ENCODE results near the gene ADAMTS13.

ADAMTS13 gene

GRCh38 chr9:133420392-133420827 is 1.8 kb upstream of the ADAMTS13 start:
- no peak overlapping the region for H3K27ac ChIP-seq
- no peak for DNase-seq (ENCODE audit: low read depth, low spot score)

DNA sequence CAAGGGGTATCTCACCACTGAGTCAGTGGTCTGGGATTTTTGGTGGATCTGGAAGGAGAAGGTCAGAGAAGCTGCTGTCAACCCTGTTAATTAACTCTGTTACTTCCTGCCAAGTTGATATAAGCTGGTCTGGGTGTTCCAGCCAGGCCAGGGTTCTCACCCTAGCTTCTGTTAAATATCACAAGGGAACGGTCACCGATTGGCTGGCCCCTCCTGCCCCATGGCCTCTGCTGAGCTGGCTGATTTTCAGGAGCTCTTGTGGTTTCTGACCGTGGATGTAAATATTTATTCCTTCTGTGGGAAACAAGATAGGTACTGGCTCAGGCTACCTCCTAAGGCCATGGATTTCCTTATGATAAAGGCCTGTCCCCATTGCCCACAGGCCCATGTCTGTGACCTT is 1.0 kb downstream of the ADAMTS13 start:
- H3K27ac ChIP-seq, result no peak overlapping the region
- DNase-seq (ENCODE audit: low read depth, low spot score), result no peak

DNA sequence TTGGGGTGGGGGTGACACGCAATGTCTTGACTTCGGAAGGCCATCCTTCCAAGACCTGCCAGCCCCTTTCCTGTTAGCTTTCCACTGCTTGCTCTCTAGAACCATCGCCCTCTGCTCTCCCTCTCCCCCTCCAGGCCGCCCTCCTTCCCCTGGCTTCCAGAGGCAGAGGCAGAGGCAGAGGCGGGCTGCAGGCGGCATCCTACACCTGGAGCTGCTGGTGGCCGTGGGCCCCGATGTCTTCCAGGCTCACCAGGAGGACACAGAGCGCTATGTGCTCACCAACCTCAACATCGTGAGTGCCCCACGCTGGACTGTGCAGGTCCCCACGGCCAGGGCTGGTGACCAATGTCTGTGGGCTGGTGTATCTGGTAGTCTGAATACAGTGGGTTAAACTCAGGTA is 2.0 kb downstream of the ADAMTS13 start:
- H3K27ac ChIP-seq, result no peak overlapping the region
- DNase-seq (ENCODE audit: low read depth, low spot score), result no peak

GRCh38 chr9:133425049-133425632 is 3.0 kb downstream of the ADAMTS13 start:
- DNase-seq (ENCODE audit: low read depth, low spot score), result no peak
- H3K27ac ChIP-seq, result no peak overlapping the region

GRCh38 chr9:133426011-133426410 is 3.8 kb downstream of the ADAMTS13 start:
- no peak for DNase-seq (ENCODE audit: low read depth, low spot score)
- H3K27ac ChIP-seq, result no peak overlapping the region

GRCh38 chr9:133427658-133428348 is 5.6 kb downstream of the ADAMTS13 start:
- H3K27ac ChIP-seq, result no peak overlapping the region
- DNase-seq (ENCODE audit: low read depth, low spot score), result no peak

DNA sequence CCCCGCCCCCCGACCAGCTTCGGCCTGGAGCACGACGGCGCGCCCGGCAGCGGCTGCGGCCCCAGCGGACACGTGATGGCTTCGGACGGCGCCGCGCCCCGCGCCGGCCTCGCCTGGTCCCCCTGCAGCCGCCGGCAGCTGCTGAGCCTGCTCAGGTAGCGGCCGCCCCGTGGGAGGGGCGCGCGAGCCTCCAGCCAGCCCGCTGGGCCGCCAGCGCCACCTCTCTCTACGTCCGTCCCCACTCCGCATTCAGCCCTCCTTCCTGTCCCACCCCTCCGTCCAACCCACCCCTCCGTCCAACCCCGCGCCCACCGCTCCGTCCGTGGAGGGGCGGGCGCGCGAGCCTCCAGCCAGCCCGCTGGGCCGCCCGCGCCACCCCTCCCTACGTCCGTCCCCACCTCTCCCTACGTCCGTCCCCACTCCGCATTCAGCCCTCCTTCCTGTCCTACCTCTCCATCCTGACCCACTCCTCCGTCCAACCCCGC is 6.5 kb downstream of the ADAMTS13 start:
- H3K27ac ChIP-seq, result no peak overlapping the region
- no peak for DNase-seq (ENCODE audit: low read depth, low spot score)

- H3K27ac ChIP-seq, result no peak overlapping the region
- no peak for DNase-seq (ENCODE audit: low read depth, low spot score)
Observed at GRCh38 chr9:133429214-133429613, 7.0 kb downstream of the ADAMTS13 start.

DNA sequence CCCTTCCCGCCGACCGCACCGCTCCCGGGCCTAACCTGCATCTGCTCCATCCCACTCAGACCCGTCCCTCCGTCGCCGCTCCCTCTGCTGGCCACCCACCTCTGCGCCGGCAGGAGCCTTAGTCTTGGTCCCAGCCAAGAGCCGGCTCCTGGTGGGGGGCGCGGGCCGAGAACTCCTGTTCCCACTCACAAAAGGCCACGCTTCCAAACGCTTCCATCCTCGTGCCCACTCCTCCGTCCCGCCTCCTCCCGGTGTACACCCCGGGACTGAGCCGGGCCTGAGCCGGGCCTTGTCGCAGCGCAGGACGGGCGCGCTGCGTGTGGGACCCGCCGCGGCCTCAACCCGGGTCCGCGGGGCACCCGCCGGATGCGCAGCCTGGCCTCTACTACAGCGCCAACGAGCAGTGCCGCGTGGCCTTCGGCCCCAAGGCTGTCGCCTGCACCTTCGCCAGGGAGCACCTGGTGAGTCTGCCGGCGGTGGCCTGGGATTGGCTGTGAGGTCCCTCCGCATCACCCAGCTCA is 7.5 kb downstream of the ADAMTS13 start:
- H3K27ac ChIP-seq, result no peak overlapping the region
- no peak for DNase-seq (ENCODE audit: low read depth, low spot score)

- no peak for DNase-seq (ENCODE audit: low read depth, low spot score)
- H3K27ac ChIP-seq, result no peak overlapping the region
Observed at GRCh38 chr9:133430244-133430643, 8.1 kb downstream of the ADAMTS13 start.

DNA sequence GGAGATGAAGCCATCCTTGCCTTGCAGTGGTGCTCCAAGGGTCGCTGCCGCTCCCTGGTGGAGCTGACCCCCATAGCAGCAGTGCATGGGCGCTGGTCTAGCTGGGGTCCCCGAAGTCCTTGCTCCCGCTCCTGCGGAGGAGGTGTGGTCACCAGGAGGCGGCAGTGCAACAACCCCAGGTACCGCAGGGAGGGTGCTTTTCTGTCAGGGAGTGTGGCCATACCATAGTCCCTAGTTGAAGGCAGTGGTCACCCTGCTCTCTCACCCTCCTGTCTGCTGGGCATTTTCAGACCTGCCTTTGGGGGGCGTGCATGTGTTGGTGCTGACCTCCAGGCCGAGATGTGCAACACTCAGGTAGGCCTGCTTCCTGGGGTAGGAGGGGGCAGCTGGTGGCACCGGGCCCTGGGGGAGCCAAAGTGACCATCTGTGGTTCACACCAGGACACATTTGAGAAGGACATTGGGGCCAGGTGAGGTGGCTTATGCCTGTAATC is 11.2 kb downstream of the ADAMTS13 start:
- no peak for DNase-seq (ENCODE audit: low read depth, low spot score)
- no peak overlapping the region for H3K27ac ChIP-seq

GRCh38 chr9:133436681-133437080 is 14.5 kb downstream of the ADAMTS13 start:
- no peak overlapping the region for H3K27ac ChIP-seq

DNA sequence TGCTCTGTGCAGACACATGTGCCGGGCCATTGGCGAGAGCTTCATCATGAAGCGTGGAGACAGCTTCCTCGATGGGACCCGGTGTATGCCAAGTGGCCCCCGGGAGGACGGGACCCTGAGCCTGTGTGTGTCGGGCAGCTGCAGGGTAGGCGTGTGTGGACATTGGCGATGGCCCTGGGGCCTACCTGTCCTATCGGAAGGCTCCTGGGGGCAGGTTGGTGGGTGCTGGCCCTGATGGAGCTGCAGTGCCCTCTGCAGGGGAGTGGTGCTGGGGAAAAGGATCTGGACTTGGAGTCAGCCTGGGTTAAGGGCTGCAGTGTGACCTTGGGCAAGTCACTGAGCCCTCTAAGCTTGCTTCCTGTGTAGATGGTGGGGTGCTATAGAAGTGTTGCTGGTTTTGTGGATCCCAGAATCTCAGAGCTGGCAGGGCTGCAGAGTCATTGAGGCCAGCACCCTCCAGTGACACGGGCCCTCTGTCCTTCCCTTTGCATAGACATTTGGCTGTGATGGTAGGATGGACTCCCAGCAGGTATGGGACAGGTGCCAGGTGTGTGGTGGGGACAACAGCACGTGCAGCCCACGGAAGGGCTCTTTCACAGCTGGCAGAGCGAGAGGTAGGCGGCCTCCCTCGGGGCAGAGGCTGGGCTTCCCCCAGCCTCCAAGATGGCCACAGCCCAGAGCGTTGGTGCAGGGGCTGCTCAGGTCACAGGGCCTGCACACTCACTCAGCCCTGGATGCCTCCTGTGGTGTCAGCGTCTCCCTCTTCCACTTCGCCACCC is 15.8 kb downstream of the ADAMTS13 start:
- H3K27ac ChIP-seq, result no peak overlapping the region
- DNase-seq (ENCODE audit: low read depth, low spot score), result no peak

More at GRCh38 chr9:133436681-133437080, 14.5 kb downstream of the ADAMTS13 start:
- no peak for DNase-seq (ENCODE audit: low read depth, low spot score)

DNA sequence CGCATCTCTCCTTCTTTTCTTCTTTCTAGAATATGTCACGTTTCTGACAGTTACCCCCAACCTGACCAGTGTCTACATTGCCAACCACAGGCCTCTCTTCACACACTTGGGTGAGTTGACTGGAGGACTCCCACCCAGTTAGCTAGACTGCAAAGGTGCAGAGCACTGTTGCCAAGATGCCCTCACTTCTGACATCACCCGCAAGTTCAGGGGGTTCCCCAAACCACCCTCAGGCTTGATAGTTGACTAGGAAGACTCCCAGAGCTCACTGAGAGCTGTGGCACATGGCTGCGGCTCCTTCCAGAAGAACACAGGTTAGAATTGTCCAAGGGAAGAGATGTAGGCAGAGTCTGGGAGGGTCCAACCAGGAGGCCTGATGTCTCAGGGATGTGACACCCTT is 17.2 kb downstream of the ADAMTS13 start:
- DNase-seq (ENCODE audit: low read depth, low spot score), result no peak
- no peak overlapping the region for H3K27ac ChIP-seq

GRCh38 chr9:133440874-133441273 is 18.7 kb downstream of the ADAMTS13 start:
- H3K27ac ChIP-seq, result no peak overlapping the region
- no peak for DNase-seq (ENCODE audit: low read depth, low spot score)

DNA sequence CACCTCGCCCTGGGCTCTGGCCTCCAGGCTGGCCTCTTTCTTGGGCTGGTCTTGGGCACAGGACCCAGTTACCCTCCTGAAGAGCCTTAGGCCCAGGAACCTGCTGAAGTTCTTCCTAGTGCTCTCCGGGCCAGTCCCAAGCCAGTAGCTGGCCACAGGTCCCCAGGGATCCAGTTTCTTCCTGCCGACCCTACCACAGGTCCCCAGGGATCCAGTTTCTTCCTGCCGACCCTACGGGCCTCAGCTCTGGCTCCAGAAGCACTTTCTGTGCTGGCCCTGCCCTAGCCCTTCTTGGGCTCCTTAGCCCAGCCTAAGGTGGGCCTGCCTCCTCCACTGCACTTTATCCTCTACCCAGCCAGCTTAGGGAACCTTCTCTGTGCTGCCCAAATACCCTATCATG is 19.4 kb downstream of the ADAMTS13 start:
- H3K27ac ChIP-seq, result no peak overlapping the region
- DNase-seq (ENCODE audit: low read depth, low spot score), result no peak

DNA sequence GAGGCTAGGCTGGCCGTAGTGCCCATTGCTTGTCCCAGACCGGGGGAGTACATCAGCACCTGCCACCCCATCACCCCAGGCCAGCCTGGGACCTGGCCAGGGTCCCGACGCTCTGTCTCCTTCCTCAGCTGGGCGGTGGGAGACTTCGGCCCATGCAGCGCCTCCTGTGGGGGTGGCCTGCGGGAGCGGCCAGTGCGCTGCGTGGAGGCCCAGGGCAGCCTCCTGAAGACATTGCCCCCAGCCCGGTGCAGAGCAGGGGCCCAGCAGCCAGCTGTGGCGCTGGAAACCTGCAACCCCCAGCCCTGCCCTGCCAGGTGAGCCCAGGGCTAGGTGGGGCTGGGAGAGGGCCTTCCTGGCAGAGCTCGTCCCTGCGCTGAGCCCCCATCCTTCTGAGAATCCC is 21.1 kb downstream of the ADAMTS13 start:
- H3K27ac ChIP-seq, result no peak overlapping the region
- no peak for DNase-seq (ENCODE audit: low read depth, low spot score)

- DNase-seq (ENCODE audit: low read depth, low spot score), result no peak
- H3K27ac ChIP-seq, result no peak overlapping the region
Observed at GRCh38 chr9:133443982-133444381, 21.8 kb downstream of the ADAMTS13 start.

DNA sequence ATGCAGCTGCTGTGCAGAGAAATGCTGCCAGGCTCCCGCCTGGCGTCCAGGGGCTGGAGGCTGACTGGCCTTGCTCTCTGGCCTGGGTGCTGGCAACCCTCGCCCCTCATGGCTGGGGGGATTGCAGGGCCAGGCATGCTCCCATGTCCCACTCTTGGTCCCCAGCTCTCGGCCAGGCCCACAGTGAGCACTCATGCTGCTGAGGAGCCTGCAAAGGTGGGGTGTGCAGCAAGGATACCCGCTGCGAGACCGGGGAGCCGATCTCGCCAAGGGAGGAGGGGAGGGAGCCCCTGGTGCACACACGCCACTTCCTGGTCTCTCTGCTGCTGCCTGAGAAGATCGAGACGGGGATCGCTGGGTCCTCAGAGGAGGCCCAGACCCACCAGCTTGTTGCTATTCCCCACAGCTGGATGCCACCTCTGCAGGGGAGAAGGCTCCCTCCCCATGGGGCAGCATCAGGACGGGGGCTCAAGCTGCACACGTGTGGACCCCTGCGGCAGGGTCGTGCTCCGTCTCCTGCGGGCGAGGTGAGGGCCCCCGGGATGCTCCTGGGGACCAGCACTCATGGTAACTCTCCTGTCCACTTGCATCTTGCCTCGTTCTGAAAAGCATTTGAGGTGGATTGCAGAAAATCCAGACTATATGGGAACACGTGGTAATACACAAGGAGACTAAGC is 23.3 kb downstream of the ADAMTS13 start:
- H3K27ac ChIP-seq, result no peak overlapping the region
- no peak for DNase-seq (ENCODE audit: low read depth, low spot score)

DNA sequence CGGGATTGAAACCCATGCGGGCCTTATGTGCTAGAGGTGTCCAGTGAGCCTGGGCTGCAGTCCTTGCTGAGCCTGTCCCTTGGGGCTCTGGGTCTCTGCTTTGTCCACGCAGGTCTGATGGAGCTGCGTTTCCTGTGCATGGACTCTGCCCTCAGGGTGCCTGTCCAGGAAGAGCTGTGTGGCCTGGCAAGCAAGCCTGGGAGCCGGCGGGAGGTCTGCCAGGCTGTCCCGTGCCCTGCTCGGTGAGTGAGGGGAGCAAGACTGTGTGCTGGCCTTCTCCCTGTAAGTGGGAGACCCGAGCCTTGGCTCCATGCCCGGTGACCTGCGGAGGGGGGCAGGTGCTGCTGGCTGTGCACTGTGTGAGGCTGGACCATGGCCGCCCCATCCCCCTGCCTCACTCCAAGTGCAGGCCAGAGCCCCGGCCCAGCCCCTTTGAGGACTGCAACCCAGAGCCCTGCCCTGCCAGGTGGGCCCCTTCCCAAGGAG is 26.4 kb downstream of the ADAMTS13 start:
- no peak overlapping the region for H3K27ac ChIP-seq
- DNase-seq (ENCODE audit: low read depth, low spot score), result no peak

Measured in epithelial cell of prostate (primary cell).